ACC112 (cell line): ENCODE results near the gene KLHL17.
"Not testable (repeated sequence)": the region's sequence is repeated elsewhere in the genome, so short reads cannot be mapped to it uniquely, and the experiment has no call there.

ENCODE experiments used
- H2AFZ ChIP-seq: fragments of 200-600 bp; sonication (generic); one replicate; pipeline ENCODE4 v1.6.0; 2017; ENCODE audit warnings: antibody characterized with exemption, low read length; ENCODE audit not compliant: unreplicated experiment
- H3K27ac ChIP-seq: fragments of 200-600 bp; sonication (generic); 2 replicates; pipeline ENCODE4 v1.5.1; 2014; ENCODE audit warnings: low read depth, mild to moderate bottlenecking, antibody characterized with exemption, low read length, moderate library complexity
- H3K27me3 ChIP-seq: fragments of 200-600 bp; sonication (generic); 2 replicates; pipeline ENCODE4 v1.6.1; 2014; ENCODE audit warnings: mild to moderate bottlenecking, antibody characterized with exemption, low read length, moderate library complexity, mixed read lengths; ENCODE audit not compliant: insufficient read depth
- H3K36me3 ChIP-seq: fragments of 200-600 bp; sonication (generic); 2 replicates; pipeline ENCODE4 v1.6.1; 2016; ENCODE audit warnings: mild to moderate bottlenecking, antibody characterized with exemption, low read length, moderate library complexity, mixed read lengths; ENCODE audit not compliant: insufficient read depth
- H3K4me1 ChIP-seq: fragments of 200-600 bp; sonication (generic); one replicate; pipeline ENCODE4 v1.6.1; 2016; ENCODE audit warnings: low read length, mixed read lengths; ENCODE audit not compliant: insufficient read depth, unreplicated experiment, control insufficient read depth
- H3K4me3 ChIP-seq: fragments of 200-600 bp; sonication (generic); 2 replicates; pipeline ENCODE4 v1.5.1; 2014; ENCODE audit warnings: mild to moderate bottlenecking, low read depth, low read length
- H3K79me2 ChIP-seq: fragments of 200-600 bp; sonication (generic); one replicate; pipeline ENCODE4 v1.6.0; 2016; ENCODE audit warnings: low read length; ENCODE audit not compliant: control insufficient read depth, unreplicated experiment, insufficient read depth

KLHL17 gene

DNA sequence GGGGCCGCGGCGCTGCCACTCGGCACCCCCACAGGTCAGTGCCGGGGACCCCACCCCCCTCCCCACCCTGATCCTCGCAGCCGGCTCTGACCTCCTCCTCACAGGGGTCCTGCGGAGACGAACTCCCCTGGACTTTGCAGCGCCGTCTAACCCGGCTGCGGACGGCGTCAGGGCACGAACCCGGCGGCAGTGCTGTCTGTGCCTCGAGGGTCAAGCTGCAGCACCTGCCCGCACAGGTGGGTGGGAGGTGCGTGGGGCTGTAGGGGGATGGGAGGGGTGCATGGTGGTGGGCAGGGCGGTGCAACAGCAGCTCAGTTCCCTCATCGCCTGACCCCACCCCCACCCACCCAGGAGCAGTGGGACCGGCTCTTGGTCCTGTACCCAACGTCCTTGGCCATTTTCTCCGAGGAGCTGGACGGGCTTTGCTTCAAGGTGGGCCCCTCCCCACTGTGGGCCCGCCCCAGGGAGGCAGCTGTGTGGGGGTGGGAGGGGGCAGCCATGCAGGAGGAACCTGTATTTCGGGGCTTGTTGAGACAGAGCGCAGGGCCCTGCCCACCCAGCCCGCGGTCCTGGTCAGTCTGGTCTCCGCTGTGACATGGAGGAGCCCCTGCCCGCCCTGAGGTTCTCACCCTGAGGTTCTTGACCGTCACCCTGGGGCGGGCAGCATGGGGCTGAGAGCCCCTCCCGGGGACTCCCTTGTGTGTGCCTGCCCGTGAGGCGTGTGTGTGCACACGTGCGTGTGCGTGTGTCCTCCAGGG, 10.8 kb downstream of the KLHL17 start:
- Histone ChIP-seq H3K79me2 (no peaks in the 10 kb centered on the region), H3K4me1 (peaks cover under 1% of the 10 kb centered on the region), H3K36me3 (no peaks in the 10 kb centered on the region), H2AFZ (no peak overlapping the region), H3K27me3 (no peaks in the 10 kb centered on the region), H3K4me3 (no peak overlapping the region), H3K27ac (no peak overlapping the region)

GRCh38 chr1:971751-972506, 11.5 kb downstream of the KLHL17 start:
- H3K36me3 ChIP-seq, result no peaks in the 10 kb centered on the region

GRCh38 chr1:972726-973458, 12.5 kb downstream of the KLHL17 start:
- H3K4me3 ChIP-seq, result no peak overlapping the region
- H3K27ac ChIP-seq, result no peak overlapping the region
- no peaks in the 10 kb centered on the region for H3K79me2 ChIP-seq
- no peaks in the 10 kb centered on the region for H3K27me3 ChIP-seq
- H3K4me1 ChIP-seq, result no peaks in the 10 kb centered on the region
- no peaks in the 10 kb centered on the region for H3K36me3 ChIP-seq
- H2AFZ ChIP-seq, result no peak overlapping the region

More at GRCh38 chr1:971751-972506, 11.5 kb downstream of the KLHL17 start:
- Histone ChIP-seq H2AFZ (no peak overlapping the region), H3K27ac (no peak overlapping the region), H3K27me3 (no peaks in the 10 kb centered on the region), H3K4me3 (no peak overlapping the region), H3K79me2 (no peaks in the 10 kb centered on the region), H3K4me1 (no peaks in the 10 kb centered on the region)

DNA sequence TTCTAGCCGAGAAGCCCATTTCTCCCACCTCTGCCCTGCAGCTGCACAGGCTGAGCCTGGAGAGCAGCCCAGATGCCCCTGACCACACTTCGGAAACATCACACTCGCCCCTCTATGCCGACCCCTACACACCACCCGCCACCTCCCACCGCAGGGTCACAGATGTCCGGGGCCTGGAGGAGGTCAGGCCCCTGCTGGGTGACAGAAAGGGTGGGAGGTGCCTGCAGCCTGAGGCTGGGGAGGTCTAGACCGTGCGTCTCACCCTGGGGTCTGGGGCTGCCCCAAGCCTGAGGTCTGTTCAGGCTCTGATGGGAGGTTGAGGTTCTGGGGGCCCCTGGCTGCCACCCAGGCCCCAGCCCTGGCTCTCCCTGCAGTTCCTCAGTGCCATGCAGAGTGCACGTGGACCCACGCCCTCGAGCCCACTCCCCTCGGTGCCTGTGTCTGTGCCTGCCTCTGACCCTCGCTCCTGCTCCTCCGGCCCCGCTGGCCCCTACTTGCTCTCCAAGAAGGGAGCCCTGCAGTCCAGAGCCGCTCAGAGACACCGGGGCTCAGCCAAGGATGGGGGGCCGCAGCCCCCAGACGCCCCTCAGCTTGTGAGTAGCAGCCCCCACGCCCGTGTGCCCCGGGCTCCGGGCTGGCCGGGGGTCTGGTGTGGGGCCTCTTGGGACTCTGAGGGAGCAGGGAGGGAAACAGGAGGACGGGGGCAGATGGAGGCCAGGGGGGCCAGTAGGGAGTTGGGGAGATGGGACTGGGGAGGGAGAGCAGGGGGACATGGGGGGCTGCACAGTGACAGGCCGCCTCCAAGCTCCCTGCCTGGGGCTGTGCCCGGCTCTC, 13.3 kb downstream of the KLHL17 start:
- no peaks in the 10 kb centered on the region for H3K4me1 ChIP-seq
- no peak overlapping the region for H2AFZ ChIP-seq
- no peak overlapping the region for H3K4me3 ChIP-seq
- H3K27ac ChIP-seq, result no peak overlapping the region
- H3K79me2 ChIP-seq, result no peaks in the 10 kb centered on the region
- no peaks in the 10 kb centered on the region for H3K27me3 ChIP-seq
- H3K36me3 ChIP-seq, result no peaks in the 10 kb centered on the region

GRCh38 chr1:974293-974640, 13.9 kb downstream of the KLHL17 start:
- no peak overlapping the region for H3K27ac ChIP-seq
- no peaks in the 10 kb centered on the region for H3K4me1 ChIP-seq
- no peaks in the 10 kb centered on the region for H3K79me2 ChIP-seq

DNA sequence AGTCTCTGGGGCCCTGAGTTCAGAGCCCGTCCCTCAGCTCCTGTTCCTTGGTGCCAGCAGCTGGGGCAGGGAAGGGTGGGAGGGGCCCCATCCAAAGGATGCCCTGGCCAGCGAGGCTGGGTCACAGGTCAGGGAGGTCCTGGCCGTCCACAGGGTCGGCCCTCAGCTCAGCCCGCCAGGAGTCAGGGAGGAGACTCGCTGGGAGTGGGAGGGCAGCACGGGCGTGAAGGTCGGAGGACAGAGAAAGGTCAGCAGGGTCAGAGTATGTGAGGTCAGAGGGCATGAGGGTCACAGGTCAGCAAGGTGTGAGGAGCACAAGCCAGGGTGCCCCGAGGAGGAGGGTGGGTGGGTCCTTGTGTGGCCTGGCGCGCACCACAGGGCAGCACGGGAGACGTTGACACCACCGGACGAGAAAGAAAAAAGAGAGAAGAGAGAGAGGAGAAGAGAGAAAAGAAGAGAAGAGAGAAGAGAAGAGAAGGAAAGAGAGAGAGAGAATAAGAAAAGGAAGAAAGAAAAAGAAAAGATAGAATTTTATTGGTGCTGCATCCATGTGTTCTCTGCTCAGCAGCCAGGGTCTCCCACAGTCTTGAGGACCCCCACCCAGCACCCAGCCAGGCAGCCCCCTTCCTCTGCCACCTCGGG, 14.4 kb downstream of the KLHL17 start:
- H3K27ac ChIP-seq, result no peak overlapping the region
- H3K79me2 ChIP-seq, result no peaks in the 10 kb centered on the region
- no peak overlapping the region for H2AFZ ChIP-seq
- no peak overlapping the region for H3K4me3 ChIP-seq
- no peaks in the 10 kb centered on the region for H3K4me1 ChIP-seq
- no peaks in the 10 kb centered on the region for H3K36me3 ChIP-seq
- no peaks in the 10 kb centered on the region for H3K27me3 ChIP-seq

More at GRCh38 chr1:974293-974640, 13.9 kb downstream of the KLHL17 start:
- Histone ChIP-seq H3K4me3 (no peak overlapping the region), H3K36me3 (no peaks in the 10 kb centered on the region), H3K27me3 (no peaks in the 10 kb centered on the region), H2AFZ (no peak overlapping the region)

- Histone ChIP-seq H3K4me3 (no peak overlapping the region), H3K79me2 (no peaks in the 10 kb centered on the region), H3K4me1 (no peaks in the 10 kb centered on the region), H2AFZ (no peak overlapping the region), H3K36me3 (no peaks in the 10 kb centered on the region), H3K27me3 (no peaks in the 10 kb centered on the region), H3K27ac (no peak overlapping the region)
Measured at GRCh38 chr1:975365-975764, 15.0 kb downstream of the KLHL17 start.

DNA sequence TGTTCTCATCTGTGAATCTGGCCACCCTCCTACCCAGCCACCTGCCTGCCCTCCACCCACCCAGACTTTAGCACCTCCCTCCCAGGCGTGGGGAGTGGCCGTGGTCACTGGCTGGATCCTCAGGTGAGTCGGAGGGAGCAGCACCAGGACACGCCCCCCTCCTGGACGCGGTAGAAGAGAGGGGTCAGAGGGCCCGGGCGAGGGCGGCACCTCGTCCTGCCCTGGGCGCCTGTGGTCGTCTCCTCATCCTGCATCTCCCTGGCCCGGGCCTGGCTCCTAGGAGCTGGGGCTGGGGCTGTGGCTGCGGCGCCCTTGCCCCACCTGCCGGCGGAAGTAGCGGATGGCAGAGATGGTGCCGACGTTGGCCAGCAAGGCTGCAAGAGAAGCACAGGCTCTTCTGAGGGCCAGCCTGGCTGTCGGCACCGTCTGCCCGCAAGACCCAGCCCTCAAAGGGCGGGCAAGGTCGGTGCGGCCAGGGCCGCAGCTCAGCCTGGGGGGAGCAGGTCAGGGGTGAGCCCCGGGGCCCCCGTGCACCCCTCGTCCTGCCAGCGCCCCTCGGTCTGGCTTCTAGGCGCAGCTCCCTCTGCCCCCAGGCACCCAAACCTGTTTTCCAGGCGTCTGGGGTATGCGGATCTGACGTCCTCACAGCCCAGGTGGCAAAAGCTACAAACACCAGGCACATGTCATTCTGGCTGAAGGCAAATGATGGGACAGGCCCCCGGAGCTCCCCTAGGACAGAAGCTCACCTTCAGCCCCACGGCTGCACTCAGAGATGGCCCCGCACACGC, 15.7 kb downstream of the KLHL17 start:
- Histone ChIP-seq H3K79me2 (no peaks in the 10 kb centered on the region), H3K27me3 (no peaks in the 10 kb centered on the region), H3K4me3 (no peak overlapping the region), H2AFZ (no peak overlapping the region), H3K36me3 (no peaks in the 10 kb centered on the region), H3K4me1 (no peaks in the 10 kb centered on the region), H3K27ac (no peak overlapping the region)

DNA sequence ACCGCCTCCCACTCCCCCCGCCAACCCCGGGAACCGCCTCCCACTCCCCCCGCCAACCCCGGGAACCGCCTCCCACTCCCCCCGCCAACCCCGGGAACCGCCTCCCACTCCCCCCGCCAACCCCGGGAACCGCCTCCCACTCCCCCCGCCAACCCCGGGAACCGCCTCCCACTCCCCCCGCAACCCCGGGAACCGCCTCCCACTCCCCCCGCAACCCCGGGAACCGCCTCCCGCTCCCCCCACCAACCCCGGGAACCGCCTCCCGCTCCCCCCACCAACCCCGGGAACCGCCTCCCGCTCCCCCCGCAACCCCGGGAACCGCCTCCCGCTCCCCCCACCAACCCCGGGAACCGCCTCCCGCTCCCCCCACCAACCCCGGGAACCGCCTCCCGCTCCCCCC, 16.4 kb downstream of the KLHL17 start:
- not testable (repeated sequence) for H3K79me2 ChIP-seq, H3K27ac ChIP-seq, H2AFZ ChIP-seq, H3K36me3 ChIP-seq, H3K4me1 ChIP-seq, H3K27me3 ChIP-seq, H3K4me3 ChIP-seq
